H1 (cell line): Measurements from ENCODE around the gene APOA1. TPM values are rescaled to one million over a fixed set of nuclear protein-coding genes. Genes with fewer than 3 reads are reported as not detected.

ENCODE experiments used
- CTCF ChIA-PET: fragments of 300-600 bp; sonication (Branson Sonifier 250); formaldehyde crosslinking; loops from one replicate; lab custom pipeline; 2021; ENCODE audit not compliant: partially characterized antibody; lab: Charles Lee
- POLR2A ChIA-PET: fragments of 300-600 bp; sonication (Branson Sonifier 250); formaldehyde crosslinking; loops from one replicate; lab custom pipeline; 2021; ENCODE audit warnings: inconsistent platforms; ENCODE audit not compliant: partially characterized antibody; lab: Charles Lee
- DNase-seq, 2 experiments: peaks; one replicate each; pipeline versions ENCODE4 v3.0.0 to v3.0.0-alpha.2; 2010 to 2022; ENCODE audit warnings: low spot score in 2 of 2, low read depth in 1 of 2, mixed read lengths in 1 of 2
- FAIRE-seq: peaks from 2 replicates; lab custom pipeline; 2011; peaks lifted over from hg19 to GRCh38; lab: Jason Lieb, UNC
- H2AFZ ChIP-seq: 2 replicates; pipeline ENCODE4 v1.8.1; 2012; ENCODE audit warnings: low read length, inconsistent platforms
- H2AK5ac ChIP-seq: 2 replicates; pipeline ENCODE4 v1.6.1; 2013; ENCODE audit warnings: low read depth, low read length
- H2BK120ac ChIP-seq: replicated peaks from 2 replicates; pipeline ENCODE3; 2013; ENCODE audit warnings: low read depth, low read length, inconsistent platforms
- H2BK12ac ChIP-seq: 2 replicates; pipeline ENCODE4 v1.6.1; 2013; ENCODE audit warnings: low read depth, low read length
- H2BK15ac ChIP-seq: 2 replicates; pipeline ENCODE4 v1.6.1; 2013; ENCODE audit warnings: low read length
- H2BK20ac ChIP-seq: 2 replicates; pipeline ENCODE4 v1.6.1; 2013; ENCODE audit warnings: low read length
- H2BK5ac ChIP-seq: 2 replicates; pipeline ENCODE4 v1.6.1; 2013; ENCODE audit warnings: low read depth, low read length
- H3K14ac ChIP-seq: 2 replicates; pipeline ENCODE4 v1.6.1; 2013; ENCODE audit warnings: inconsistent platforms; ENCODE audit not compliant: insufficient read length
- H3K18ac ChIP-seq: 2 replicates; pipeline ENCODE4 v1.6.1; 2013; ENCODE audit warnings: low read length; ENCODE audit errors: extremely low read depth
- H3K23ac ChIP-seq: 2 replicates; pipeline ENCODE4 v1.6.1; 2013; ENCODE audit warnings: inconsistent platforms; ENCODE audit not compliant: insufficient read length
- H3K23me2 ChIP-seq: 2 replicates; pipeline ENCODE4 v1.6.1; 2013; ENCODE audit warnings: low read depth, low read length
- H3K27ac ChIP-seq: 2 replicates; pipeline ENCODE4 v1.6.1; 2011; ENCODE audit warnings: low read depth, low read length, inconsistent platforms
- H3K27me3 ChIP-seq, 4 experiments: replicated peaks in 1 of 4; 1 replicate in 1 of 4; 2 replicates in 3 of 4; pipeline versions ENCODE4 v1.6.1 to v1.8.1; 2011 to 2013; ENCODE audit warnings: low read length in 3 of 4, mild to moderate bottlenecking in 3 of 4, inconsistent platforms in 2 of 4, mixed read lengths in 2 of 4, moderate library complexity in 1 of 4; ENCODE audit not compliant: control insufficient read depth in 3 of 4, insufficient read depth in 3 of 4; ENCODE audit errors: extremely low read depth in 1 of 4
- H3K36me3 ChIP-seq, 4 experiments: 2 replicates each; pipeline versions ENCODE4 v1.6.1 to v1.8.1; 2011 to 2013; ENCODE audit warnings: mild to moderate bottlenecking in 4 of 4, low read length in 3 of 4, moderate library complexity in 2 of 4, control low read depth in 1 of 4, inconsistent platforms in 1 of 4; ENCODE audit not compliant: insufficient read depth in 4 of 4, control insufficient read depth in 2 of 4
- H3K4ac ChIP-seq: replicated peaks from 2 replicates; pipeline ENCODE3; 2013; ENCODE audit warnings: low read length, low read depth, mixed read lengths, inconsistent platforms; ENCODE audit not compliant: insufficient read length
- H3K4me1 ChIP-seq, 4 experiments: replicated peaks in 1 of 4; 1 replicate in 1 of 4; 2 replicates in 3 of 4; pipeline versions ENCODE4 v1.6.1 to v1.8.1; 2011 to 2013; ENCODE audit warnings: low read length in 3 of 4, inconsistent platforms in 2 of 4, mixed read lengths in 1 of 4; ENCODE audit not compliant: insufficient read depth in 4 of 4, control insufficient read depth in 3 of 4
- H3K4me2 ChIP-seq, 2 experiments: 2 replicates each; pipeline versions ENCODE4 v1.6.1 to v1.8.1; 2011 to 2013; ENCODE audit warnings: low read depth in 2 of 2, low read length in 2 of 2, control low read depth in 1 of 2, inconsistent platforms in 1 of 2, mild to moderate bottlenecking in 1 of 2; ENCODE audit not compliant: insufficient read depth in 1 of 2
- H3K4me3 ChIP-seq, 4 experiments: fragments of 200-600, 300-600 bp in 1 of 4; sonication (generic), shearing (Covaris generic), sonication (Bioruptor Twin) in 1 of 4; 2 replicates each; pipeline versions ENCODE4 v1.5.1 to v1.8.1; 2011 to 2016; ENCODE audit warnings: low read length in 4 of 4, low read depth in 3 of 4, control low read depth in 2 of 4, inconsistent platforms in 2 of 4, mild to moderate bottlenecking in 2 of 4, mixed read lengths in 1 of 4, moderate library complexity in 1 of 4; ENCODE audit not compliant: insufficient read depth in 2 of 4; ENCODE audit errors: extremely low read depth in 1 of 4
- H3K56ac ChIP-seq: replicated peaks from 2 replicates; pipeline ENCODE3; 2013; ENCODE audit warnings: low read depth, mild to moderate bottlenecking, mixed read lengths, low read length, inconsistent platforms; ENCODE audit not compliant: insufficient read length
- H3K79me1 ChIP-seq: 2 replicates; pipeline ENCODE4 v1.6.1; 2013; ENCODE audit warnings: low read depth, low read length, control low read depth
- H3K79me2 ChIP-seq, 2 experiments: 2 replicates each; pipeline versions ENCODE4 v1.6.1 to v1.8.1; 2012 to 2013; ENCODE audit warnings: low read length in 2 of 2, mild to moderate bottlenecking in 2 of 2, inconsistent platforms in 1 of 2; ENCODE audit not compliant: insufficient read depth in 2 of 2, control insufficient read depth in 1 of 2
- H3K9ac ChIP-seq, 4 experiments: replicated peaks in 1 of 4; 1 replicate in 1 of 4; 2 replicates in 3 of 4; pipeline versions ENCODE4 v1.6.1 to v1.8.1; 2011 to 2013; ENCODE audit warnings: low read depth in 3 of 4, low read length in 3 of 4, control low read depth in 2 of 4, mild to moderate bottlenecking in 2 of 4, moderate library complexity in 2 of 4, inconsistent platforms in 1 of 4; ENCODE audit errors: extremely low read depth in 1 of 4
- H3K9me3 ChIP-seq, 2 experiments: 2 replicates each; pipeline versions ENCODE4 v1.6.1 to v1.8.1; 2012 to 2013; ENCODE audit warnings: mild to moderate bottlenecking in 2 of 2, moderate library complexity in 2 of 2, control low read depth in 1 of 2, inconsistent platforms in 1 of 2, low read depth in 1 of 2, low read length in 1 of 2, mixed read lengths in 1 of 2; ENCODE audit not compliant: insufficient read depth in 2 of 2
- H4K20me1 ChIP-seq, 2 experiments: replicated peaks in 1 of 2; 2 replicates each; pipeline versions ENCODE3 to v1.8.1; 2011 to 2013; ENCODE audit warnings: inconsistent platforms in 2 of 2, low read length in 2 of 2, mild to moderate bottlenecking in 1 of 2; ENCODE audit not compliant: insufficient read depth in 2 of 2, control insufficient read depth in 1 of 2
- H4K5ac ChIP-seq: 2 replicates; pipeline ENCODE4 v1.6.1; 2013; ENCODE audit warnings: low read length, low read depth, mixed read lengths, inconsistent platforms; ENCODE audit not compliant: insufficient read length
- H4K8ac ChIP-seq: 2 replicates; pipeline ENCODE4 v1.8.0; 2013; ENCODE audit warnings: mild to moderate bottlenecking, moderate library complexity, low read length, inconsistent platforms; ENCODE audit not compliant: insufficient read depth; ENCODE audit errors: extremely low read depth
- H4K91ac ChIP-seq: replicated peaks from 2 replicates; pipeline ENCODE3; 2013; ENCODE audit warnings: low read length, mixed read lengths, inconsistent platforms; ENCODE audit not compliant: insufficient read length
- ATF2 ChIP-seq: IDR thresholded peaks from 2 replicates; pipeline ENCODE4 v1.6.1; 2012; ENCODE audit warnings: low read length, inconsistent platforms
- EGR1 ChIP-seq: IDR thresholded peaks from 2 replicates; pipeline ENCODE4 v1.6.1; 2011; ENCODE audit warnings: low read depth, low read length, borderline replicate concordance
- HDAC6 ChIP-seq: IDR thresholded peaks from one replicate; pipeline ENCODE4 v1.7.1; 2012; ENCODE audit warnings: low read depth, mild to moderate bottlenecking, inconsistent platforms, low read length, moderate library complexity
- SRF ChIP-seq: IDR thresholded peaks from 2 replicates; pipeline ENCODE4 v1.6.1; 2011; ENCODE audit warnings: mild to moderate bottlenecking, low read depth, low read length, moderate library complexity
- WGBS, 2 experiments: shearing (Covaris generic) in 1 of 2; methylation state at CpG; one replicate each; pipeline versions ENCODE4 v1.1.6 to v1.1.7; 2013 to 2015; ENCODE audit warnings: low lambda C conversion rate in 2 of 2, mixed read lengths in 2 of 2, inconsistent platforms in 1 of 2, low coverage in 1 of 2, missing lambda C conversion rate in 1 of 2; ENCODE audit not compliant: insufficient replicate concordance in 2 of 2, insufficient coverage in 1 of 2, insufficient read length in 1 of 2; ENCODE audit errors: extremely low coverage in 1 of 2, missing lambda C conversion rate in 1 of 2; 5-methylcytosine and 5-hydroxymethylcytosine counted together
- polyA plus RNA-seq, 7 experiments: library from polyadenylated mRNA; depleted of rRNA in 3 of 7; stranded (reverse) in 5 of 7; unstranded in 2 of 7; fragments of >200 nt in 5 of 7; fragments of 200-250 nt in 2 of 7; gene quantifications; 1 replicate in 5 of 7; 2 replicates in 1 of 7; 4 replicates in 1 of 7; pipeline versions ENCODE4 v1.2.1 to v1.2.3, GENCODE V29; 2011 to 2013; ENCODE audit warnings: missing spikeins in 2 of 7, mixed read lengths in 2 of 7
- total RNA-seq: library from RNA; stranded (reverse); fragmentation: NEBNext Ultra II Directional; extraction: Animal tissue kit (Norgen Biotek cat#: 25700); gene quantifications from 2 replicates; pipeline ENCODE4 v1.2.1, GENCODE V29; 2021

The APOA1 gene
- total and polyA plus RNA-seq, 2 of the 8 experiments (the other 6 are each of a cell fraction or from before 2014, with no cell fraction given), result 0.80 TPM; not detected in 1

GRCh38 chr11:116823031-116823843 is 14.2 kb downstream of the APOA1 start, which contains the start of gene APOA4:
Gene APOA4, minus strand, starts transcription at chr11:116823304. Its CDS starts 113 bp downstream, at chr11:116823191.
- Histone ChIP-seq H2AFZ (no peak within 1 kb of the TSS; the same call in 1 of the 2 replicates), H3K9me3 (no peaks in the 10 kb centered on the region), H2BK15ac (no peak within 1 kb of the TSS), H3K79me2 (no peaks in the 10 kb centered on the region), H3K79me1 (no peaks in the 10 kb centered on the region), H3K27ac (no peak within 1 kb of the TSS), H3K18ac (no peak within 1 kb of the TSS), H2BK20ac (no peak within 1 kb of the TSS), H4K20me1 (no peaks in the 10 kb centered on the region), H2BK5ac (no peak within 1 kb of the TSS), H3K4me1 (no peaks in the 10 kb centered on the region), H4K91ac (no peak within 1 kb of the TSS), H3K14ac (no peak within 1 kb of the TSS), H3K56ac (no peak within 1 kb of the TSS), H2BK120ac (no peak within 1 kb of the TSS), H3K9ac (no peak within 1 kb of the TSS), H3K36me3 (no peaks in the 10 kb centered on the region), H3K23me2 (no peaks in the 10 kb centered on the region), H4K5ac (no peak within 1 kb of the TSS), H2BK12ac (no peak within 1 kb of the TSS), H3K4ac (no peak within 1 kb of the TSS), H3K23ac (no peak within 1 kb of the TSS), H4K8ac (peak within 1 kb of the TSS; percentile 71), H3K4me2 (no peak within 1 kb of the TSS), H2AK5ac (no peak within 1 kb of the TSS), H3K27me3 (no peaks in the 10 kb centered on the region), H3K4me3 (no peak within 1 kb of the TSS)
- WGBS, 2 experiments, result 91% methylated on average over 12 of the region's 16 CpGs; no CpG with 5 or more reads in 1 of the 2 experiments
- FAIRE-seq (no peak), DNase-seq (no peak)
- ChIA-PET CTCF (interaction anchor here (0.6 to 6.9 kb wide), 12 partner anchors 10 to 307 kb away, joined by 3 to 60 read pairs (median 4); partner anchors contain the start of genes APOA1, APOA5 and ZPR1), POLR2A (interaction anchor here (0.7 kb wide), 1 partner anchor 12 kb away, joined by 3 read pairs; no protein-coding TSS in a partner anchor)
- TF ChIP-seq HDAC6 (no peak), SRF (no peak), EGR1 (no peak), ATF2 (no peak)
